ENCODE data around the gene TMEM240.
A peak's percentile ranks its signal among the peaks of the same experiment; 100 is the strongest.

The TMEM240 gene

DNA sequence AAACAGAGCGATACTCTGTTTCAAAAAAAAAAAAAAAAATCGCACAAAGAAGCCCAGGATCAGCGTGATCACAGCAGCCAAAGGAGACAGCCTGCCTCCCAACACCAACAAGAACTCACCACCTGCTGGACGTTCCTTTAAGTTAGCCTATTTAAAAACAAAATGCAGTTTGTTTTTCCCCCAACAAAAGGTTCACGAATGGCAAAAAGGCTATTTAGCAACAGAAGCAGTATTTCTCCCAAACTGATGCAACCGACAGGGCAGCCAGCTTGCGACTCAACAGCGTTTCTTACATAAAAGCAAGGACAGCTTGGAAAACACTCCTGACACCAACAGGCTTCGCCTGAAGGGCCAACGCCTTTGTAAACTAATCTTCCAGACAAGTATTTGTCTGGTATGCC lies 27.5 kb upstream of the TMEM240 start:
- H3K4me1 ChIP-seq (ENCODE audit: control insufficient read depth in 5 of 5, insufficient read depth in 5 of 5, low read length in 5 of 5): peaks cover 16 to 65% (median 55%) of the 10 kb centered on the region in 5 donors
- peak overlapping the region in 2 of 5 donors; percentile 5 to 25 for H3K4me3 ChIP-seq (ENCODE audit: low read depth in 1 of 5, low read length in 5 of 5)
- peak overlapping the region in 1 of 5 donors; percentile 35 for H3K9ac ChIP-seq (ENCODE audit: low read length in 5 of 5)
- H3K9me3 ChIP-seq (ENCODE audit: control insufficient read depth in 5 of 5, low read length in 5 of 5): no peaks in the 10 kb centered on the region
- H3K27me3 ChIP-seq (ENCODE audit: control insufficient read depth in 5 of 5, insufficient read depth in 4 of 5, low read length in 5 of 5): no peaks in the 10 kb centered on the region
- peaks cover 0 to 33% (median 28%) of the 10 kb centered on the region in 5 donors for H3K36me3 ChIP-seq (ENCODE audit: control insufficient read depth in 5 of 5, insufficient read depth in 5 of 5, low read length in 5 of 5)
- peak overlapping the region; percentile 62 for H3K27ac ChIP-seq (ENCODE audit: low read depth, low read length)

DNA sequence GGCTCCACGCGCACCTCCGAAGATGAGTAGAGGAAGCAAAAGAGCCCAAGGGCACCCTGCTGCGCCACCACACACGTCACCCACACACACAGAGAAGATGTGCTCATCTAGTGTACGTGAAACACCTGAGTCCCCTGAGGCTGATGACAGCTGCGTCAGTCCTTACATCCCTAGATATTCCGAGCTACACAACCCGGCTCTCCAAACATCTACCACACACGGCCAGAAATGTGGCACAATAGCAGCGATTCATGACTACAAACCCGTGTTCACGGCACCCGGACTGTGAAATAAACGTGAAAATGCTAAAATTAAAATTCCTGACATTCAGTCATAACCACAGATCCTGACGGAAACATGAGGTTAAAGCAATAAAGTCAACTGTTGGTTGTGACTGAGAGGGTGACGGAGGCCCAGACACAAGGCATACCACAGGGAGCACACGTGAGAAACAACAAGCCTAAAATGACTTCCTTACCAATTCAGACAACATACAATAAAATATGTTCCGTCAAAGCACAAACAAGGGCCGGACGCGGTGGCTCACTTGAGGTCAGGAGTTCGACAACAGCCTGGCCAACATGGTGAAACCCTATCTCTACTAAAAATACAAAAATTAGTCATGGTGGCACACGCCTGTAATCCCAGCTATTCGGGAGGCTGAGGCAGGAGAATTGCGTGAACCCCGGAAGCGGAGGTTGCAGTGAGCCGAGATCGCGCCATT lies 26.9 kb upstream of the TMEM240 start:
- peak overlapping the region in 3 of 5 donors; percentile 5 to 25 (median 11) for H3K4me3 ChIP-seq (ENCODE audit: low read depth in 1 of 5, low read length in 5 of 5)
- H3K9me3 ChIP-seq (ENCODE audit: control insufficient read depth in 5 of 5, low read length in 5 of 5): no peaks in the 10 kb centered on the region
- no peaks in the 10 kb centered on the region for H3K27me3 ChIP-seq (ENCODE audit: control insufficient read depth in 5 of 5, insufficient read depth in 4 of 5, low read length in 5 of 5)
- H3K27ac ChIP-seq (ENCODE audit: low read depth, low read length): peak overlapping the region; percentile 62
- H3K4me1 ChIP-seq (ENCODE audit: control insufficient read depth in 5 of 5, insufficient read depth in 5 of 5, low read length in 5 of 5): peaks cover 16 to 64% (median 51%) of the 10 kb centered on the region in 5 donors
- H3K9ac ChIP-seq (ENCODE audit: low read length in 5 of 5): peak overlapping the region in 1 of 5 donors; percentile 56
- H3K36me3 ChIP-seq (ENCODE audit: control insufficient read depth in 5 of 5, insufficient read depth in 5 of 5, low read length in 5 of 5): peaks cover 0 to 39% (median 34%) of the 10 kb centered on the region in 5 donors

DNA sequence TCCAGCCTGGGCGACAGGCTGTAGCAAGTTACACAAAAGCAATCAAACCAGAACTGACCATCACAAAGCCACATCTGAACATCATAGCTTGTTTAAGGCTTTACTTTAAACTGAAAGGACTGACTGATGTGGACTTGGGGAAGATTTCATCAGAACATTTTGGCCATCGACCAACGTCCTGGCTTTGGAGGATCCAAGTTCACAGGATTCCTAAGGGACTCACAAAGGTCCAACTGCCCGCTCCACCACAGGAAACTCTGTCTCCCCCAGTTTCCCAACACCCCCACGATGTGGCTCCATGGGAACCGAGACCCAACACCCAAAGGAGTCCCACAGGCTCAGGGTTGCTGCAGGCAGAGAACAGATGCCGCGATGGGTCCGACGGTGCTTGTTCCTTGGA lies 24.9 kb upstream of the TMEM240 start:
- Histone ChIP-seq H3K36me3 (ENCODE audit: control insufficient read depth in 5 of 5, insufficient read depth in 5 of 5, low read length in 5 of 5) (peaks cover 0 to 55% (median 43%) of the 10 kb centered on the region in 5 donors), H3K4me3 (ENCODE audit: low read depth in 1 of 5, low read length in 5 of 5) (peak overlapping the region in 2 of 5 donors; percentile 24 to 25), H3K4me1 (ENCODE audit: control insufficient read depth in 5 of 5, insufficient read depth in 5 of 5, low read length in 5 of 5) (peaks cover 16 to 60% (median 48%) of the 10 kb centered on the region in 5 donors), H3K27ac (ENCODE audit: low read depth, low read length) (peak overlapping the region; percentile 56), H3K9ac (ENCODE audit: low read length in 5 of 5) (peak overlapping the region in 1 of 5 donors; percentile 11), H3K9me3 (ENCODE audit: control insufficient read depth in 5 of 5, low read length in 5 of 5) (no peaks in the 10 kb centered on the region), H3K27me3 (ENCODE audit: control insufficient read depth in 5 of 5, insufficient read depth in 4 of 5, low read length in 5 of 5) (no peaks in the 10 kb centered on the region)

DNA sequence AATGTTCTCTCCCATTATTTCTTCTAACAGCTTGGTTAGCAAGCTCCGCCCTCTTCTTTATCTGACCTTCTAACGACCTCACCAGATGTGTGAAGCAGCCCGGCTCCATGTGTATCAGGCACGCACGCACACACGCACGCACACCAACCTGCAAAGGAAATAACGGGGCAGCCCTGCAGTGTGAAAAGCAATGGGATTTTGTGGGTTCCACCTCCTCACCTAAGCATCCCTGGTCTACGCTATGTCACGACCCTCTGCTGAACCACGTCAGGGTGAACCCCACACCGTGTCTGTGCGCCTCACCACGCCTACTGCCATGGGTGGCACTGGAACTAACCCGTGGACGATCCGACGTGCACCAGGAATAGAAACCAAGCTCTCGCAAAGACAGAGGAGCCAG lies 23.8 kb upstream of the TMEM240 start:
- H3K36me3 ChIP-seq (ENCODE audit: control insufficient read depth in 5 of 5, insufficient read depth in 5 of 5, low read length in 5 of 5): peaks cover 0 to 56% (median 43%) of the 10 kb centered on the region in 5 donors
- H3K9ac ChIP-seq (ENCODE audit: low read length in 5 of 5): no peak overlapping the region
- peaks cover 15 to 49% (median 43%) of the 10 kb centered on the region in 5 donors for H3K4me1 ChIP-seq (ENCODE audit: control insufficient read depth in 5 of 5, insufficient read depth in 5 of 5, low read length in 5 of 5)

DNA sequence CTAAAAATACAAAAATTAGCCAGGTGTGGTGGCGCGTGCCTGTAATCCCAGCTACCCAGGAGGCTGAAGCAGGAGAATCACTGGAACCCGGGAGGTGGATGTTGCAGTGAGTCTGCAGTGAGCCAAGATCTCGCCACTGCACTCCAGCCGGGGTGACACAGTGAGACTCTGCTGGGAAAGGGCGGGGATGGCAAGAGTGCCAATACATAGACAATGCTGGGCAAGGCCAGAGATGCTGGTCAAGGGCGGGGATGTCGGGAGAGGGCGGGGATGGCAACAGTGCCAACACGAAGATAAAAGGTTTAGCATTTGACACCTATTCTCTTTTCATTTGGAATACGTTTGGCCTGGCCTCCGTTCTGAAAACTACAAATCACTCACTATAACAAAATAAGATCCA lies 23.3 kb upstream of the TMEM240 start:
- Histone ChIP-seq H3K9ac (ENCODE audit: low read length in 5 of 5) (no peak overlapping the region), H3K9me3 (ENCODE audit: control insufficient read depth in 5 of 5, low read length in 5 of 5) (no peaks in the 10 kb centered on the region), H3K27ac (ENCODE audit: low read depth, low read length) (no peak overlapping the region), H3K36me3 (ENCODE audit: control insufficient read depth in 5 of 5, insufficient read depth in 5 of 5, low read length in 5 of 5) (peaks cover 0 to 56% (median 43%) of the 10 kb centered on the region in 5 donors), H3K4me1 (ENCODE audit: control insufficient read depth in 5 of 5, insufficient read depth in 5 of 5, low read length in 5 of 5) (peaks cover 14 to 46% (median 41%) of the 10 kb centered on the region in 5 donors), H3K27me3 (ENCODE audit: control insufficient read depth in 5 of 5, insufficient read depth in 4 of 5, low read length in 5 of 5) (no peaks in the 10 kb centered on the region), H3K4me3 (ENCODE audit: low read depth in 1 of 5, low read length in 5 of 5) (no peak overlapping the region)

More for the DNA sequence above, 23.8 kb upstream of the TMEM240 start:
- Histone ChIP-seq H3K27me3 (ENCODE audit: control insufficient read depth in 5 of 5, insufficient read depth in 4 of 5, low read length in 5 of 5) (no peaks in the 10 kb centered on the region), H3K4me3 (ENCODE audit: low read depth in 1 of 5, low read length in 5 of 5) (no peak overlapping the region), H3K27ac (ENCODE audit: low read depth, low read length) (no peak overlapping the region), H3K9me3 (ENCODE audit: control insufficient read depth in 5 of 5, low read length in 5 of 5) (no peaks in the 10 kb centered on the region)

DNA sequence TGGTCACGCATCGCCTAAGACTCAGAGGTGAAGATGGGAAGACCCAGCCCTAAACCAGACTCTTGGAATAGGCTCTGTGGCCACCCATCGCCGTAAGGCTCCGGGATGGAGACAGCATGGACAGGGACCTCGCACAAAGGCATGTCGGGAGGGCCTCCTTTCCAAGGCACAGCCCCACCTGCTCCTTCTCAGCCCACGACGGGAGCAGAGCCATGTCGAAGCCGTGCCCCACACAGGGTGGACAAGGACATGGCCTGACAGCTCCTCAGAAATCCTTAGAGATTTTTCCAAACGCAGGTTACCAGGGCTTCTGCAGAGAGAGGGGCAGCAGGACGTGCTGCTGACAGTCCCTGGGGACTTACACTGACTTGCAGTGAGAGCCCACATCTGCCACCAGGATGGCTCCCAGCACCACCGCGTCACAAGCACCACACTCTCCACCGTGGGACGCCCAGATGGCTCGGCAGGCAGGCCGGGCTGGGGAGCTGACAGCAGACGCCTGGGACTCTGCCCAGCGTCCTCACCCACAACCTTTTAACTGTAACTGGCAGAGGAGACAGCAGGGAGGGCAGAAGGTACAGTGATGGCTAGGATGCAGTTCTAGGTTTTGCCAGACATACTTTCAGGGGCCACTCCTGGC lies 22.3 kb upstream of the TMEM240 start:
- Histone ChIP-seq H3K4me1 (ENCODE audit: control insufficient read depth in 5 of 5, insufficient read depth in 5 of 5, low read length in 5 of 5) (peaks cover 14 to 37% (median 36%) of the 10 kb centered on the region in 5 donors), H3K36me3 (ENCODE audit: control insufficient read depth in 5 of 5, insufficient read depth in 5 of 5, low read length in 5 of 5) (peaks cover 0 to 56% (median 43%) of the 10 kb centered on the region in 5 donors), H3K27me3 (ENCODE audit: control insufficient read depth in 5 of 5, insufficient read depth in 4 of 5, low read length in 5 of 5) (no peaks in the 10 kb centered on the region), H3K4me3 (ENCODE audit: low read depth in 1 of 5, low read length in 5 of 5) (no peak overlapping the region), H3K27ac (ENCODE audit: low read depth, low read length) (no peak overlapping the region), H3K9ac (ENCODE audit: low read length in 5 of 5) (no peak overlapping the region), H3K9me3 (ENCODE audit: control insufficient read depth in 5 of 5, low read length in 5 of 5) (no peaks in the 10 kb centered on the region)

DNA sequence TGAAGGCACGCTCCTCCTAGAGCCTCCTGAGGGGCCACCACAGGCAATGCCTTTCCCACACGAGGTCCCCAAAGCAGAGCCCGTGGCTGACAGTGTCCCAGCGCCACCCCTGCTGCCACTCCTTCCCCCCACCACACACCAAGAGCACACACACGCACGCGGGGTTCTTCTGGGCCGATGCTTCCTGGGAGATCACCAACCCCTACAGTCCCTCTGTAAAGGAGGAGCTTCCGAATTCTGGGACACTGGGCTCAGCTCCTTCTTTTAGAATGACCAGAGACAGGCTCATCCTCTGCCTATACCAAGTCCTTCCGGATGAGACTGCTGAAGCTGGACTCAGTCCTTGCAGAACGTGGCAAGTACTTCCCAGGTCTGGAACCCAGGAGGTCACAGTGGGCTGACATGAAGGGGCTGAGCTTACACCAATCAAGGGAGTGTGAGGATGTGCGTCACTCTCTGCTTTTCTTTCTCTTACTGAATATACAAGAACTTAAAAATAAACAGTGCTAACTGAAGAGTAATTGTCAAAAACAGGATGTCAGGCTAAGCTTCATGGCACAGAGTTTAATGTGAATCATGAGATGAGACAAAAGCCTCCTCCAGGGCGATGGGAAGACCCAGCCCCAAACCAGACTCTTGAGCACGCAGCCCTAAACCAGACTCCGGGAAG lies 21.5 kb upstream of the TMEM240 start:
- H3K4me1 ChIP-seq (ENCODE audit: control insufficient read depth in 5 of 5, insufficient read depth in 5 of 5, low read length in 5 of 5): peaks cover 12 to 30% (median 29%) of the 10 kb centered on the region in 5 donors
- H3K27me3 ChIP-seq (ENCODE audit: control insufficient read depth in 5 of 5, insufficient read depth in 4 of 5, low read length in 5 of 5): no peaks in the 10 kb centered on the region
- H3K9ac ChIP-seq (ENCODE audit: low read length in 5 of 5): no peak overlapping the region
- H3K36me3 ChIP-seq (ENCODE audit: control insufficient read depth in 5 of 5, insufficient read depth in 5 of 5, low read length in 5 of 5): peaks cover 0 to 56% (median 43%) of the 10 kb centered on the region in 5 donors
- no peak overlapping the region for H3K27ac ChIP-seq (ENCODE audit: low read depth, low read length)
- no peak overlapping the region for H3K4me3 ChIP-seq (ENCODE audit: low read depth in 1 of 5, low read length in 5 of 5)
- H3K9me3 ChIP-seq (ENCODE audit: control insufficient read depth in 5 of 5, low read length in 5 of 5): no peaks in the 10 kb centered on the region

DNA sequence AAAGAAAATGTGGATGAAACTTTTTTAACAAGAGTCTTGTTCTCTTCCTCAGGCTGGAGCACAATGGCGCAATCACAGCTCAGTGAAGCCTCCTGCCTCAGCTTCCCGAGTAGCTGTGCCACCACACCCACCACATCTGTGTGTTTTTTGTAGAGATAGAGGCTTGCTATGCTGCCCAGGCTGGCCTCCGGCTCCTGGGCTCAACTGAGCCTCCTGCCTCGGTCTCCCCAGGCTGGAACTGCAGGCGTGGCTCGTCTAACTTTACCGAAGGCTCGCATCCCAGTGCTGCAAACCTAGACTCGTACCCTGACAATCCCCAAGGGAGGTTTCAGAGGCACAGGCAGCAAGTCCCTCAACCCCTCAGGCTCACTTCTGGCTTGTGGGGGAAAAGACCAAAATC lies 19.8 kb upstream of the TMEM240 start:
- Histone ChIP-seq H3K4me1 (ENCODE audit: control insufficient read depth in 5 of 5, insufficient read depth in 5 of 5, low read length in 5 of 5) (peaks cover 5 to 18% (median 12%) of the 10 kb centered on the region in 5 donors), H3K27me3 (ENCODE audit: control insufficient read depth in 5 of 5, insufficient read depth in 4 of 5, low read length in 5 of 5) (no peaks in the 10 kb centered on the region), H3K9ac (ENCODE audit: low read length in 5 of 5) (no peak overlapping the region), H3K36me3 (ENCODE audit: control insufficient read depth in 5 of 5, insufficient read depth in 5 of 5, low read length in 5 of 5) (peaks cover 0 to 52% (median 42%) of the 10 kb centered on the region in 5 donors), H3K4me3 (ENCODE audit: low read depth in 1 of 5, low read length in 5 of 5) (no peak overlapping the region), H3K9me3 (ENCODE audit: control insufficient read depth in 5 of 5, low read length in 5 of 5) (no peaks in the 10 kb centered on the region), H3K27ac (ENCODE audit: low read depth, low read length) (no peak overlapping the region)

DNA sequence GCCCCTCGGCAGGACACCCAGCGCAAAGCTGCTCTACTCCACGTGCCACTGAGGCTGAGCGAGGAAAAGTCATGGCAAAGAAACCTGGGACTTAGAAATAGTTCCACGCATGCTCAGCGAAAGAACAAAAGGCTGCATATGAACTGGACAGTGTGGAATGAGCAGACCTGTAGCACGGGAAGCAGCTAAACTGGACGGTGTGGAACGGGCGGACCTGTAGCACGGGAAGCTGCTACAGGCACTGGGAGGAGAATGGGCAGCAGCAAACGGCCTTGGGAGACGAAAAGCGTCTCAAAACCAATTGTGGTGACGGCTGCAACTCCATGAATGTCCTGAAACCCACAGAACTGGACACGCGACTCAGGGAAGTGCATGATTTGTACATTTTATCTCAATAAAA lies 18.6 kb upstream of the TMEM240 start:
- no peak overlapping the region for H3K4me3 ChIP-seq (ENCODE audit: low read depth in 1 of 5, low read length in 5 of 5)
- peaks cover 0 to 43% (median 35%) of the 10 kb centered on the region in 5 donors for H3K36me3 ChIP-seq (ENCODE audit: control insufficient read depth in 5 of 5, insufficient read depth in 5 of 5, low read length in 5 of 5)
- H3K27ac ChIP-seq (ENCODE audit: low read depth, low read length): no peak overlapping the region
- no peaks in the 10 kb centered on the region for H3K27me3 ChIP-seq (ENCODE audit: control insufficient read depth in 5 of 5, insufficient read depth in 4 of 5, low read length in 5 of 5)
- peaks cover 0 to 12% (median 7%) of the 10 kb centered on the region in 5 donors for H3K4me1 ChIP-seq (ENCODE audit: control insufficient read depth in 5 of 5, insufficient read depth in 5 of 5, low read length in 5 of 5)
- no peaks in the 10 kb centered on the region for H3K9me3 ChIP-seq (ENCODE audit: control insufficient read depth in 5 of 5, low read length in 5 of 5)
- H3K9ac ChIP-seq (ENCODE audit: low read length in 5 of 5): no peak overlapping the region

Measured in subcutaneous abdominal adipose tissue (tissue), 5 donors.